Heart left ventricle (tissue), 16 donors: ENCODE measurements around the gene SLC25A29. TPM values are rescaled to one million over a fixed set of nuclear protein-coding genes. Genes with fewer than 3 reads are reported as not detected.
"Not testable (repeated sequence)": the region's sequence is repeated elsewhere in the genome, so short reads cannot be mapped to it uniquely, and the experiment has no call there.

Experiments used
- ATAC-seq, 4 donors: fragments of 200-7000 bp; cut with Tn5 transposase; one replicate each; pipeline ENCODE4 v1.9.1; 2020 to 2022; ENCODE audit warnings: moderate library complexity in 4 of 4, mild to moderate bottlenecking in 3 of 4, moderate number of reproducible peaks in 1 of 4
- DNase-seq, 5 donors: peaks; one replicate each; pipeline ENCODE4 v3.0.0-alpha.2; 2020
- H3K27ac ChIP-seq, 12 donors: fragments of 200-600 bp; sonication (generic) in 4 of 12; one replicate each; pipeline versions ENCODE4 v1.5.0 to v1.8.0; 2016 to 2022; ENCODE audit warnings: mild to moderate bottlenecking in 2 of 12
- H3K27me3 ChIP-seq, 9 donors: fragments of 200-600 bp; sonication (generic) in 2 of 9; one replicate each; pipeline versions ENCODE4 v1.5.1 to v1.8.0; 2016 to 2022; ENCODE audit warnings: mild to moderate bottlenecking in 3 of 9
- H3K36me3 ChIP-seq, 9 donors: fragments of 200-600 bp; sonication (generic) in 2 of 9; one replicate each; pipeline versions ENCODE4 v1.5.0 to v1.8.0; 2018 to 2022; ENCODE audit warnings: mild to moderate bottlenecking in 2 of 9
- H3K4me1 ChIP-seq, 12 donors: fragments of 200-600 bp; sonication (generic) in 4 of 12; one replicate each; pipeline versions ENCODE4 v1.5.0 to v1.8.0; 2016 to 2022; ENCODE audit warnings: mild to moderate bottlenecking in 3 of 12
- H3K4me3 ChIP-seq, 12 donors: fragments of 200-600 bp; sonication (generic) in 4 of 12; one replicate each; pipeline versions ENCODE4 v1.5.0 to v1.8.0; 2017 to 2022; ENCODE audit warnings: mild to moderate bottlenecking in 9 of 12, moderate library complexity in 4 of 12
- H3K9me3 ChIP-seq, 12 donors: fragments of 200-600 bp; sonication (generic) in 4 of 12; one replicate each; pipeline versions ENCODE4 v1.5.0 to v1.8.0; 2016 to 2022; ENCODE audit warnings: mild to moderate bottlenecking in 1 of 12
- CTCF ChIP-seq, 12 donors: fragments of 200-600 bp; sonication (generic) in 4 of 12; IDR thresholded peaks; one replicate each; pipeline versions ENCODE4 v1.5.0 to v1.8.0; 2018 to 2022; ENCODE audit warnings: antibody characterized with exemption in 12 of 12, mild to moderate bottlenecking in 5 of 12
- POLR2A ChIP-seq, 2 donors: fragments of 450-650 bp; IDR thresholded peaks; one replicate each; pipeline ENCODE4 v1.6.1; 2017; ENCODE audit warnings: antibody characterized with exemption in 2 of 2, mild to moderate bottlenecking in 2 of 2, moderate library complexity in 2 of 2
- WGBS, 4 donors: extraction: QIAGEN DNeasy Blood & Tissue Kit in 2 of 4; methylation state at CpG; one replicate each; pipeline versions ENCODE4 v1.1.5 to v1.1.7; 2013 to 2018; 5-methylcytosine and 5-hydroxymethylcytosine counted together
- intact Hi-C, 10 donors: fragments of 100-400 bp; cut with DNase I; formaldehyde crosslinking; loops; one replicate each; pipeline versions ENCODE4 v1.11.1 to v1.14.2; 2022
- polyA plus RNA-seq, 2 donors: library from polyadenylated mRNA; stranded (reverse); fragments of 200-250 nt; gene quantifications; one replicate each; pipeline ENCODE4 v1.2.3, GENCODE V29; 2013
- total RNA-seq, 9 donors: library from RNA; depleted of rRNA in 2 of 9; stranded (reverse); fragments of >200 nt in 2 of 9; fragmentation: NEBNext Ultra II Directional in 3 of 9; extraction: Animal tissue kit (Norgen Biotek cat#: 25700) in 3 of 9; gene quantifications; one replicate each; pipeline versions ENCODE4 v1.1.0 to v1.2.4, GENCODE V29; 2016 to 2023
- donor health status: ischemic (EF 13 %, LVEDD 7.1; RV severe dilation, severe dysfunction).
- donor health status: healthy with polysubstance abuse.
- donor health status: DM: no; HTN: yes; CAD: no.
- donor health status: DM: no; HTN: no; CAD: no.
- donor health status: ischemic (EF 25% LVEDD 6.9; RV normal size, moderate dysfunction).
- donor health status: ischemic (EF 25% LVEDD 5.7; RV mildly dilated, moderate dysfunction).
- donor health status: healthy.
- donor health status: DM: yes; HTN: yes; CAD: no.
- donor health status: ischemic (EF 35%, LVEDD 5.7; RV mildly dilated, moderate dysfunction).
- donor health status: nonischemic (EF 11% LVEDD 7.7; RV severe dilation, severe dysfunction).
- donor health status: DM: yes; HTN: yes; CAD: no.
- donor health status: PGD.
- donor health status: ischemic (EF 29% LVEDD 5.4; RV normal size, mild dysfunction).
- donor health status: nonischemic (EF 23%, LVEDD 6.1; RV moderate dilation, normal function).

SLC25A29 gene
- total and polyA plus RNA-seq, 11 donors: 10.2 to 34.2 (median 21.7) TPM

- Histone ChIP-seq H3K27ac (peak overlapping the region; percentile 59 to 94 (median 87)), H3K27me3 (no peaks in the 10 kb centered on the region), H3K4me3 (peak overlapping the region; percentile 60 to 98 (median 80)), H3K36me3 (peaks cover 0 to 8% (median 0%) of the 10 kb centered on the region in 9 donors), H3K4me1 (peaks cover 0 to 70% (median 15%) of the 10 kb centered on the region in 12 donors), H3K9me3 (no peaks in the 10 kb centered on the region)
- 0 to 2% (median 2%) methylated on average over 45 to 81 of the region's 82 CpGs for WGBS, 4 donors
- intact Hi-C loops: loop anchor here in 4 of 10 donors (5.0 kb wide), 1 partner anchor 92 kb away; the partner anchor contains the start of gene WDR25 (in 4 of the 4)
- DNase-seq (peak; percentile 62 to 90 (median 80)), ATAC-seq (peak; percentile 36 to 92 (median 82))
- TF ChIP-seq CTCF (IDR thresholded peaks at IDR 0.05) (peak; percentile 52 to 89 (median 72)), POLR2A (IDR thresholded peaks at IDR 0.05) (peak in 1 of 2 donors; percentile 64)
These were observed 21.0 kb downstream of the SLC25A29 start for GRCh38 chr14:100285021-100285912.

- H3K36me3 ChIP-seq: peaks cover 0 to 10% (median 0%) of the 10 kb centered on the region in 9 donors
- H3K4me3 ChIP-seq: peak overlapping the region in 9 of 12 donors; percentile 62 to 98 (median 83)
- intact Hi-C loops: loop anchor here in 2 of 10 donors (5.0 kb wide), 2 partner anchors 37 to 42 kb away; no protein-coding TSS in a partner anchor
- H3K27ac ChIP-seq: peak overlapping the region in 6 of 12 donors; percentile 68 to 94 (median 92)
- H3K4me1 ChIP-seq: peaks cover 0 to 69% (median 18%) of the 10 kb centered on the region in 12 donors
- DNase-seq (no peak), ATAC-seq (no peak)
- WGBS, 4 donors: 72 to 78% (median 73%) methylated on average over 26 of the region's 26 CpGs
- no peak for TF ChIP-seq CTCF (IDR thresholded peaks at IDR 0.05)
- no peak for TF ChIP-seq POLR2A (IDR thresholded peaks at IDR 0.05)
- H3K27me3 ChIP-seq: no peaks in the 10 kb centered on the region
- H3K9me3 ChIP-seq: no peaks in the 10 kb centered on the region
These were observed 22.0 kb downstream of the SLC25A29 start for GRCh38 chr14:100283984-100284881.

- 87 to 93% (median 90%) methylated on average over 9 of the region's 9 CpGs for WGBS, 4 donors
- ATAC-seq, DNase-seq, H3K27me3 ChIP-seq, H3K9me3 ChIP-seq, H3K4me3 ChIP-seq, H3K27ac ChIP-seq: not testable (repeated sequence)
- intact Hi-C loops: loop anchor here in 2 of 10 donors (5.0 kb wide), 2 partner anchors 36 to 41 kb away; no protein-coding TSS in a partner anchor
- H3K36me3 ChIP-seq: peaks cover 0 to 12% (median 0%) of the 10 kb centered on the region in 9 donors
- peaks cover 0 to 69% (median 24%) of the 10 kb centered on the region in 12 donors for H3K4me1 ChIP-seq
These were observed 22.8 kb downstream of the SLC25A29 start for GRCh38 chr14:100283436-100283835.

GRCh38 chr14:100282766-100283419, 23.4 kb downstream of the SLC25A29 start:
- Histone ChIP-seq H3K9me3 (no peaks in the 10 kb centered on the region), H3K4me3 (no peak overlapping the region), H3K4me1 (peaks cover 0 to 67% (median 26%) of the 10 kb centered on the region in 12 donors), H3K27me3 (no peaks in the 10 kb centered on the region), H3K27ac (no peak overlapping the region), H3K36me3 (peaks cover 0 to 17% (median 2%) of the 10 kb centered on the region in 9 donors)
- no peak for TF ChIP-seq CTCF (IDR thresholded peaks at IDR 0.05)
- no peak for TF ChIP-seq POLR2A (IDR thresholded peaks at IDR 0.05)
- intact Hi-C loops: loop anchor here in 2 of 10 donors (5.0 kb wide), 2 partner anchors 36 to 41 kb away; no protein-coding TSS in a partner anchor
- WGBS, 4 donors: 76 to 84% (median 81%) methylated on average over 6 to 9 of the region's 9 CpGs
- DNase-seq (no peak), ATAC-seq (no peak)
